Endothelial cell of umbilical vein (primary cell): ENCODE data around the gene ATRNL1.

ENCODE experiments used
- CTCF ChIP-seq, 2 donors: IDR thresholded peaks; 1 replicate in 1 of 2; 2 replicates in 1 of 2; pipeline ENCODE4 v1.5.1; 2011; ENCODE audit warnings: low read length in 2 of 2, mild to moderate bottlenecking in 2 of 2, moderate library complexity in 2 of 2, control low read depth in 1 of 2, inconsistent platforms in 1 of 2, low read depth in 1 of 2; ENCODE audit not compliant: insufficient read depth in 1 of 2; ENCODE audit errors: extremely low read depth in 1 of 2
- EZH2 ChIP-seq: IDR thresholded peaks from 2 replicates; pipeline ENCODE4 v1.6.1; 2012; ENCODE audit warnings: borderline replicate concordance, low read depth, mild to moderate bottlenecking, moderate library complexity, low read length, inconsistent platforms; ENCODE audit not compliant: severe bottlenecking

GRCh38 chr10:115942101-115942500 lies 848.9 kb downstream of the ATRNL1 start:
- TF ChIP-seq EZH2: no peak
- no peak for TF ChIP-seq CTCF (IDR thresholded peaks at IDR 0.05; ENCODE audit: extremely low read depth in 1 of 2, insufficient read depth in 1 of 2, low read depth in 1 of 2, low read length in 2 of 2)
